T-helper 2 cell treated with Interferon-gamma antibody and Interleukin-4, amounts not matched to agents 100 ng/mL and 5 ng/mL, for 36 hours (primary cell): Measurements from ENCODE around the gene CD151. TPM values are rescaled to one million over a fixed set of nuclear protein-coding genes. Genes with fewer than 3 reads are reported as not detected.

ENCODE experiments used
- intact Hi-C: fragments of 100-400 bp; cut with micrococcal nuclease; formaldehyde crosslinking; loops from one replicate; pipeline ENCODE4 v1.15.1; 2023
- total RNA-seq: library from RNA; stranded (reverse); gene quantifications from 2 replicates; pipeline ENCODE4 v1.2.3, GENCODE V29; 2022

The CD151 gene
- total RNA-seq, 1 donor from 2014 or later = 42.4 TPM

- intact Hi-C loops = no loop called here
Observed at GRCh38 chr11:813072-813455, 19.7 kb upstream of the CD151 start.

- intact Hi-C loops = no loop called here
Observed at GRCh38 chr11:813456-814096, 19.2 kb upstream of the CD151 start.

GRCh38 chr11:815675-816432, 16.9 kb upstream of the CD151 start:
- intact Hi-C loops = no loop called here

- intact Hi-C loops = no loop called here
Observed at GRCh38 chr11:816433-816779, 16.3 kb upstream of the CD151 start.

- intact Hi-C loops = loop anchor here (1.0 kb wide), 2 partner anchors 9 to 12 kb away; partner anchors contain the start of gene RPLP2
Observed at GRCh38 chr11:818396-819128, 14.2 kb upstream of the CD151 start, which contains the start of gene PNPLA2. Gene PNPLA2, plus strand, starts transcription at chr11:818914. Its CDS starts 805 bp downstream, at chr11:819719.

- intact Hi-C loops = loop anchor here (1.0 kb wide), 2 partner anchors 10 to 11 kb away; partner anchors contain the start of gene RPLP2
Observed at GRCh38 chr11:819129-819931, 13.4 kb upstream of the CD151 start.

GRCh38 chr11:819943-820649, 12.7 kb upstream of the CD151 start:
- intact Hi-C loops = loop anchor here (1.0 to 2.0 kb wide), 3 partner anchors 10 to 23 kb away; partner anchors contain the start of genes POLR2L, RPLP2 and TSPAN4

- intact Hi-C loops = loop anchor here (2.0 kb wide), 1 partner anchor 22 kb away; the partner anchor contains the start of genes POLR2L and TSPAN4
Observed at GRCh38 chr11:820655-821511, 11.9 kb upstream of the CD151 start.

- intact Hi-C loops = loop anchor here (2.0 kb wide), 1 partner anchor 21 kb away; the partner anchor contains the start of genes POLR2L and TSPAN4
Observed at GRCh38 chr11:821512-822371, 11.0 kb upstream of the CD151 start.

- intact Hi-C loops = no loop called here
Observed at GRCh38 chr11:823441-824291, 9.1 kb upstream of the CD151 start.

GRCh38 chr11:824292-824880, 8.4 kb upstream of the CD151 start:
- intact Hi-C loops = no loop called here

- intact Hi-C loops = no loop called here
Observed at GRCh38 chr11:824942-825341, 7.8 kb upstream of the CD151 start.

GRCh38 chr11:825366-826226, 7.2 kb upstream of the CD151 start:
- intact Hi-C loops = no loop called here

GRCh38 chr11:826227-826621, 6.5 kb upstream of the CD151 start:
- intact Hi-C loops = no loop called here

GRCh38 chr11:826836-827145, 6.0 kb upstream of the CD151 start:
- intact Hi-C loops = no loop called here

GRCh38 chr11:827146-827896, 5.4 kb upstream of the CD151 start:
- intact Hi-C loops = no loop called here
